Measurements from ENCODE around the gene LASP1.

LASP1 gene

DNA sequence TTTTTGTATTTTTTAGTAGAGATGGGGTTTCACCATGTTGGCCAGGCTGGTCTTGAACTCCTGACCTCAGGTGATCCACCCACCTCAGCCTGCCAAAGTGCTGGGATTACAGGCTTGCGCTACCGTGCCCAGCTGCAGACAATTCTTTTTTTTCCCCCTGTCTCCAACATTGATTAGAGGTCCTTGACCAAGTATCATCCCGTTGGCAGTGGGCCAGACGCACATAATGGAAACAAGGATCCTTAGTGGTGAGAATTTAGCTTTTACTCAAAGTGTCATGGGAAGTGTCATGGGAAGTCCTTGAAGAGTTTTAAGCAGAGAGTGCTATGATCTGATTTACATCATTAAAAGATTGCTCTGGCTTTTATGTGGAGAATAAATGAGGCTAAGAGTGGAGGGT is 99.4 kb downstream of the LASP1 start:
- TF ChIP-seq CEBPB (IDR thresholded peaks at IDR 0.05) (no peak), ZBTB7A (IDR thresholded peaks at IDR 0.05; ENCODE audit: low read depth) (no peak), EP300 (IDR thresholded peaks at IDR 0.05; ENCODE audit: borderline replicate concordance) (no peak), RAD21 (IDR thresholded peaks at IDR 0.05; ENCODE audit: low read depth) (no peak), CREB1 (IDR thresholded peaks at IDR 0.05; ENCODE audit: low read depth) (no peak), TCF12 (IDR thresholded peaks at IDR 0.05; ENCODE audit: low read depth) (no peak), FOXM1 (IDR thresholded peaks at IDR 0.05; ENCODE audit: borderline replicate concordance, low read depth) (no peak), TAF1 (IDR thresholded peaks at IDR 0.05; ENCODE audit: low read depth) (no peak), NFIC (IDR thresholded peaks at IDR 0.05) (no peak), EGR1 (IDR thresholded peaks at IDR 0.05) (no peak), YY1 (IDR thresholded peaks at IDR 0.05; ENCODE audit: low read depth) (no peak)
- TF ChIP-seq, protein P1, sequence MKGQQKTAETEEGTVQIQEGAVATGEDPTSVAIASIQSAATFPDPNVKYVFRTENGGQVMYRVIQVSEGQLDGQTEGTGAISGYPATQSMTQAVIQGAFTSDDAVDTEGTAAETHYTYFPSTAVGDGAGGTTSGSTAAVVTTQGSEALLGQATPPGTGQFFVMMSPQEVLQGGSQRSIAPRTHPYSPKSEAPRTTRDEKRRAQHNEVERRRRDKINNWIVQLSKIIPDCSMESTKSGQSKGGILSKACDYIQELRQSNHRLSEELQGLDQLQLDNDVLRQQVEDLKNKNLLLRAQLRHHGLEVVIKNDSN (IDR thresholded peaks at IDR 0.05), result no peak
- TF ChIP-seq, protein P2, sequence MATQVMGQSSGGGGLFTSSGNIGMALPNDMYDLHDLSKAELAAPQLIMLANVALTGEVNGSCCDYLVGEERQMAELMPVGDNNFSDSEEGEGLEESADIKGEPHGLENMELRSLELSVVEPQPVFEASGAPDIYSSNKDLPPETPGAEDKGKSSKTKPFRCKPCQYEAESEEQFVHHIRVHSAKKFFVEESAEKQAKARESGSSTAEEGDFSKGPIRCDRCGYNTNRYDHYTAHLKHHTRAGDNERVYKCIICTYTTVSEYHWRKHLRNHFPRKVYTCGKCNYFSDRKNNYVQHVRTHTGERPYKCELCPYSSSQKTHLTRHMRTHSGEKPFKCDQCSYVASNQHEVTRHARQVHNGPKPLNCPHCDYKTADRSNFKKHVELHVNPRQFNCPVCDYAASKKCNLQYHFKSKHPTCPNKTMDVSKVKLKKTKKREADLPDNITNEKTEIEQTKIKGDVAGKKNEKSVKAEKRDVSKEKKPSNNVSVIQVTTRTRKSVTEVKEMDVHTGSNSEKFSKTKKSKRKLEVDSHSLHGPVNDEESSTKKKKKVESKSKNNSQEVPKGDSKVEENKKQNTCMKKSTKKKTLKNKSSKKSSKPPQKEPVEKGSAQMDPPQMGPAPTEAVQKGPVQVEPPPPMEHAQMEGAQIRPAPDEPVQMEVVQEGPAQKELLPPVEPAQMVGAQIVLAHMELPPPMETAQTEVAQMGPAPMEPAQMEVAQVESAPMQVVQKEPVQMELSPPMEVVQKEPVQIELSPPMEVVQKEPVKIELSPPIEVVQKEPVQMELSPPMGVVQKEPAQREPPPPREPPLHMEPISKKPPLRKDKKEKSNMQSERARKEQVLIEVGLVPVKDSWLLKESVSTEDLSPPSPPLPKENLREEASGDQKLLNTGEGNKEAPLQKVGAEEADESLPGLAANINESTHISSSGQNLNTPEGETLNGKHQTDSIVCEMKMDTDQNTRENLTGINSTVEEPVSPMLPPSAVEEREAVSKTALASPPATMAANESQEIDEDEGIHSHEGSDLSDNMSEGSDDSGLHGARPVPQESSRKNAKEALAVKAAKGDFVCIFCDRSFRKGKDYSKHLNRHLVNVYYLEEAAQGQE (IDR thresholded peaks at IDR 0.05; ENCODE audit: low read depth), result no peak
- TF ChIP-seq, protein P3, sequence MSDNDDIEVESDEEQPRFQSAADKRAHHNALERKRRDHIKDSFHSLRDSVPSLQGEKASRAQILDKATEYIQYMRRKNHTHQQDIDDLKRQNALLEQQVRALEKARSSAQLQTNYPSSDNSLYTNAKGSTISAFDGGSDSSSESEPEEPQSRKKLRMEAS (IDR thresholded peaks at IDR 0.05), result no peak

DNA sequence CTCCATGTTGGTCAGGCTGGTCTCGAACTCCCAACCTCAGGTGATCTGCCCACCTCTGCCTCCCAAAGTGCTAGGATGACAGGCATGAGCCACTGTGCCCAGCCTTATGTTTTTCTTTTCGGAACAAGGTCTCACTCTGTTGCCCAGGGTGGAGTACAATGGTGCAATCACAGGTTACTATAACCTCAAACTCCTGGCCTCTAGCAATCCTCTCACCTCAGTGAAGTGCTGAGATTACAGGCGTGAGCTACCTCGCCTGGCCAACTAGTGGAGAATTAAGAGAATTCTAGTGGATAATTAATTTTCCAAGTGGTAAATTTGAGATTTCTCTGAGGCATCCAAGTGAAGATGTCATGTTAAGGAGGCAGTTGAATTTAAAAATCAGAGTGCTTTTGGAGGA is 100.3 kb downstream of the LASP1 start:
- TF ChIP-seq YY1 (IDR thresholded peaks at IDR 0.05; ENCODE audit: low read depth) (no peak), TEAD4 (IDR thresholded peaks at IDR 0.05) (no peak), TCF12 (IDR thresholded peaks at IDR 0.05; ENCODE audit: low read depth) (no peak), CEBPB (IDR thresholded peaks at IDR 0.05) (no peak), CREB1 (IDR thresholded peaks at IDR 0.05; ENCODE audit: low read depth) (no peak)
- TF ChIP-seq, protein P1 (IDR thresholded peaks at IDR 0.05), result no peak
- TF ChIP-seq, protein P2 (IDR thresholded peaks at IDR 0.05; ENCODE audit: low read depth), result no peak
- TF ChIP-seq, protein P3 (IDR thresholded peaks at IDR 0.05), result no peak

DNA sequence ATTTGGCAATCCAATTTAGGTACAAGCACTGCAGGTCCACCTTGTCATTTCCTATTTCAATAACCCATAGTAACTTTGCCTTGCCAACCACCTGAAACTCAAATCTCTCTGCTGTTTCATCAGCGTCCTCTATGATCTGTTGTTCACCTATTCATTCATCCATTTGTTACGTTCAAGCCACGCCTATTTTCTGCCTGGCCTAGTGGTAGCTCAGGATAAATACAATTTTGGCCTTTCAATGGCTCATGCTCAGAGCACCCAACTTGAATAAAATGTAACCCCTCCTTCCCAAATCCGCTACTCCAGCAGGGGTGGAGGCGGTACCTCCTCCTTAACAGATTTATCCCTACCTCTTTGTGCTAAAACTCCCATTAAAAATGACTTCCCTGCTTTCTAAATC is 100.9 kb downstream of the LASP1 start:
- TF ChIP-seq FOXM1 (IDR thresholded peaks at IDR 0.05; ENCODE audit: borderline replicate concordance, low read depth) (no peak), TAF1 (IDR thresholded peaks at IDR 0.05; ENCODE audit: low read depth) (no peak), YY1 (IDR thresholded peaks at IDR 0.05; ENCODE audit: low read depth) (no peak), EGR1 (IDR thresholded peaks at IDR 0.05) (no peak), RAD21 (IDR thresholded peaks at IDR 0.05; ENCODE audit: low read depth) (no peak), EP300 (IDR thresholded peaks at IDR 0.05; ENCODE audit: borderline replicate concordance) (no peak), CEBPB (IDR thresholded peaks at IDR 0.05) (no peak), NFIC (IDR thresholded peaks at IDR 0.05) (no peak), TEAD4 (IDR thresholded peaks at IDR 0.05) (no peak), TCF12 (IDR thresholded peaks at IDR 0.05; ENCODE audit: low read depth) (no peak), ZBTB7A (IDR thresholded peaks at IDR 0.05; ENCODE audit: low read depth) (no peak)
